ENCODE data around the gene GRID1. TPM values are rescaled to one million over a fixed set of nuclear protein-coding genes. Genes with fewer than 3 reads are reported as not detected.

Gene GRID1
- total RNA-seq, 1 experiment from 2014 or later = not detected

DNA sequence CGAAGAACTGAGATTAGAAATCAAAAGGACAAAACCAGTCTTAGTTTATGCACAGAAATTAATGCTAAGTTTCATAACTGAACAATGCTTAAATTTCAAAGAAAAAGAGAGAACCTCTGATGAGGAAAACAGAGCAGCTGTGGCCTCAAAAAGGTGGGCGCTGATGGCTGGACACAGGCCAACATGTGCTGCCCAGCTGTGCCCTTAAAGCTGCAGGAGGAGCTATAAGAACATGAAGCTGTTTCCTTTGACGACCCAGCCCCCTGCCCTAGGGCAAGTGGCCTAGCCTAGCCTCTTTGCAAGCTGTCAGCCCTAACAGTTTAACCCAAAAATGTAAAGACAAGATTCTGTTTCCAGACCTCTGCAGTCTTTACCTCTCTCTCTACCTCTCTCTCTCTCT lies 107.7 kb downstream of the GRID1 start:
- no peak overlapping the region for H3K4me3 Mint-ChIP-seq (ENCODE audit: low read depth, unreplicated experiment)
- H3K4me1 Mint-ChIP-seq (ENCODE audit: low read depth, unreplicated experiment) = peaks cover 3% of the 10 kb centered on the region
- CTCF ChIA-PET = no interaction called here
- no peak overlapping the region for H3K27ac Mint-ChIP-seq (ENCODE audit: unreplicated experiment)
- H3K36me3 Mint-ChIP-seq (ENCODE audit: insufficient read depth, unreplicated experiment) = no peaks in the 10 kb centered on the region
- H3K9me3 Mint-ChIP-seq (ENCODE audit: low read depth, unreplicated experiment) = no peaks in the 10 kb centered on the region
- peaks cover 45% of the 10 kb centered on the region for H3K27me3 Mint-ChIP-seq (ENCODE audit: unreplicated experiment)
- intact Hi-C loops (cut with micrococcal nuclease; ENCODE audit: unreplicated experiment) = no loop called here
- TF ChIP-seq CTCF (IDR thresholded peaks at IDR 0.05; ENCODE audit: unreplicated experiment) = no peak
- BruUV-seq (replicated peaks) = no TSS peak
- no peak for DNase-seq

GRCh38 chr10:86258499-86258898 lies 108.1 kb downstream of the GRID1 start:
- Mint-ChIP-seq H3K36me3 (ENCODE audit: insufficient read depth, unreplicated experiment) (no peaks in the 10 kb centered on the region), H3K9me3 (ENCODE audit: low read depth, unreplicated experiment) (no peaks in the 10 kb centered on the region), H3K27me3 (ENCODE audit: unreplicated experiment) (peaks cover 49% of the 10 kb centered on the region), H3K27ac (ENCODE audit: unreplicated experiment) (no peak overlapping the region), H3K4me3 (ENCODE audit: low read depth, unreplicated experiment) (no peak overlapping the region), H3K4me1 (ENCODE audit: low read depth, unreplicated experiment) (peaks cover 7% of the 10 kb centered on the region)
- no peak for DNase-seq
- TF ChIP-seq CTCF (IDR thresholded peaks at IDR 0.05; ENCODE audit: unreplicated experiment) = no peak
- CTCF ChIA-PET = no interaction called here
- intact Hi-C loops (cut with micrococcal nuclease; ENCODE audit: unreplicated experiment) = no loop called here
- BruUV-seq (replicated peaks) = no TSS peak

DNA sequence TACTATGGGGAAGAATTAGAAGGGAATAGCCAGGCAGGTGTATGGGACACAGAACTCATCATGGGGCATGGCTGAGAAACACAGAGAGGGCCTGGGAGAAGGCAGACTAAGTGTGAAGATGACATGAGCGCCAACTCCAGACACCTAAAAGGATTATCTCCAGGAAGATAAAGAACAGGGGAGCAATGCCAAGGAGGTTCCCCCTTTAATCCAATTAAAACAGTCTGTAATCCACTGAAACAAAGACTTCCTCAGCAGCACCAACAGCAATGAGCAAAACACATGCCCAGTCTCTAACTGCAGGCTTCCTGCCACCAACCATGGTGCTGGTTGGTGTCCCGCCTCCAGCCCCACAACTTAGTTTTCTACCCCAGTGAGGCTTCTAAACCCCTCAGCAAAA lies 108.9 kb downstream of the GRID1 start:
- BruUV-seq (replicated peaks) = no TSS peak
- DNase-seq = no peak
- CTCF ChIA-PET = no interaction called here
- intact Hi-C loops (cut with micrococcal nuclease; ENCODE audit: unreplicated experiment) = no loop called here
- peaks cover 52% of the 10 kb centered on the region for H3K27me3 Mint-ChIP-seq (ENCODE audit: unreplicated experiment)
- TF ChIP-seq CTCF (IDR thresholded peaks at IDR 0.05; ENCODE audit: unreplicated experiment) = no peak
- no peaks in the 10 kb centered on the region for H3K36me3 Mint-ChIP-seq (ENCODE audit: insufficient read depth, unreplicated experiment)
- no peaks in the 10 kb centered on the region for H3K9me3 Mint-ChIP-seq (ENCODE audit: low read depth, unreplicated experiment)
- H3K4me3 Mint-ChIP-seq (ENCODE audit: low read depth, unreplicated experiment) = no peak overlapping the region
- no peak overlapping the region for H3K27ac Mint-ChIP-seq (ENCODE audit: unreplicated experiment)
- H3K4me1 Mint-ChIP-seq (ENCODE audit: low read depth, unreplicated experiment) = peaks cover 9% of the 10 kb centered on the region

DNA sequence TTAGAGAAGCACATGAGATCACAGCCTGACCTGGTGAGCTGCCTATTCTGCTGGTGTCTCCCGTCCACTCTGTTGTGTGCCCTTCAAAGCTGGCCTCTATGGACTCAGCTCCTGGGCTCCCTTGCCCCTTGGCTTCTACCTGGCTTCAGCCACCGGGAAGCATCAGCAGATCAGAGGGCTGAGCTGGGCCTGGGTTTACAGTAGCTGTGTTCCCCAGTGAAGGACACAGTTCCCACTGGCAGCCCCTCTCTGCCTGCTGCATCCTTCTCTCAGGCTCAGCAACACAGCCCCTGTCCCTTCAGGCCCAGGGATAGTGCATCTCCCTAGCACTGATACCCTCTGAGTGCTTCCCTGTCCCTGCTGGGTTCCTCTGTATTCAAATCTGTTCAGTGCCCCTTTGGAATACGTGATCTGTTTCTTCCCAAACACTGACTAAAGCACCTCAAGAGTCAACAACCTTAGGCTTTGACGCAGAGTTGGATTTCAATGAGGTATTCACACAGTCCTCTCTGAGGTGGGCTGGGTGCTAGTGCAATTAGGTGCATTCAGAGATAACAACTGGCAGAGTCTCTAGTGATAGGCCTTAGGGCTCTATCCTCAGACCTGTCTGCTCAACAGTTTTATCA lies 109.8 kb downstream of the GRID1 start:
- no peaks in the 10 kb centered on the region for H3K36me3 Mint-ChIP-seq (ENCODE audit: insufficient read depth, unreplicated experiment)
- no peak overlapping the region for H3K27ac Mint-ChIP-seq (ENCODE audit: unreplicated experiment)
- H3K9me3 Mint-ChIP-seq (ENCODE audit: low read depth, unreplicated experiment) = no peaks in the 10 kb centered on the region
- H3K4me3 Mint-ChIP-seq (ENCODE audit: low read depth, unreplicated experiment) = no peak overlapping the region
- no TSS peak for BruUV-seq (replicated peaks)
- peaks cover 9% of the 10 kb centered on the region for H3K4me1 Mint-ChIP-seq (ENCODE audit: low read depth, unreplicated experiment)
- H3K27me3 Mint-ChIP-seq (ENCODE audit: unreplicated experiment) = peaks cover 52% of the 10 kb centered on the region
- no peak for TF ChIP-seq CTCF (IDR thresholded peaks at IDR 0.05; ENCODE audit: unreplicated experiment)
- intact Hi-C loops (cut with micrococcal nuclease; ENCODE audit: unreplicated experiment) = no loop called here
- CTCF ChIA-PET = no interaction called here
- no peak for DNase-seq
